HS-5 (cell line): ENCODE results near the gene DNMT3B.
A peak's percentile ranks its signal among the peaks of the same experiment; 100 is the strongest.
"Not testable (repeated sequence)": the region's sequence is repeated elsewhere in the genome, so short reads cannot be mapped to it uniquely, and the experiment has no call there.

ENCODE experiments used
- DNase-seq: peaks from one replicate; pipeline ENCODE4 v3.0.0-alpha.2; 2012; ENCODE audit warnings: low read depth

DNMT3B gene

GRCh38 chr20:32763202-32764004, 1.2 kb downstream of the DNMT3B start:
- no peak for DNase-seq

GRCh38 chr20:32764005-32764960, 2.1 kb downstream of the DNMT3B start:
- no peak for DNase-seq

- DNase-seq = not testable (repeated sequence)
Measured at GRCh38 chr20:32765230-32765875, 3.2 kb downstream of the DNMT3B start.

GRCh38 chr20:32767418-32768198, 5.4 kb downstream of the DNMT3B start:
- DNase-seq = no peak

- DNase-seq = no peak
Measured at GRCh38 chr20:32772046-32772445, 9.9 kb downstream of the DNMT3B start.

- DNase-seq = no peak
Measured at GRCh38 chr20:32773223-32773622, 11.0 kb downstream of the DNMT3B start.

- no peak for DNase-seq
Measured at GRCh38 chr20:32773855-32774254, 11.7 kb downstream of the DNMT3B start.

GRCh38 chr20:32775336-32775991, 13.3 kb downstream of the DNMT3B start:
- DNase-seq = no peak

GRCh38 chr20:32777177-32777956, 15.2 kb downstream of the DNMT3B start:
- DNase-seq = no peak

- no peak for DNase-seq
Measured at GRCh38 chr20:32779500-32780211, 17.5 kb downstream of the DNMT3B start.

GRCh38 chr20:32780278-32780677, 18.1 kb downstream of the DNMT3B start:
- DNase-seq = no peak

GRCh38 chr20:32780749-32781655, 18.8 kb downstream of the DNMT3B start:
- DNase-seq = no peak

- DNase-seq = no peak
Measured at GRCh38 chr20:32784369-32785080, 22.3 kb downstream of the DNMT3B start.

- no peak for DNase-seq
Measured at GRCh38 chr20:32786059-32786760, 24.0 kb downstream of the DNMT3B start.

GRCh38 chr20:32787168-32787567, 25.0 kb downstream of the DNMT3B start:
- no peak for DNase-seq

- peak; percentile 36 for DNase-seq
Measured at GRCh38 chr20:32789896-32790750, 27.9 kb downstream of the DNMT3B start.
